HG02763 (cell line): ENCODE results near the gene STARD5.
"Not testable (repeated sequence)": the region's sequence is repeated elsewhere in the genome, so short reads cannot be mapped to it uniquely, and the experiment has no call there.

Experiments
- ATAC-seq: cut with Tn5 transposase; IDR thresholded peaks from one replicate; pipeline ENCODE4 v1.9.1; 2021; ENCODE audit warnings: mild to moderate bottlenecking, moderate library complexity; ENCODE audit not compliant: unreplicated experiment

Gene STARD5, protein sequence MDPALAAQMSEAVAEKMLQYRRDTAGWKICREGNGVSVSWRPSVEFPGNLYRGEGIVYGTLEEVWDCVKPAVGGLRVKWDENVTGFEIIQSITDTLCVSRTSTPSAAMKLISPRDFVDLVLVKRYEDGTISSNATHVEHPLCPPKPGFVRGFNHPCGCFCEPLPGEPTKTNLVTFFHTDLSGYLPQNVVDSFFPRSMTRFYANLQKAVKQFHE

DNA sequence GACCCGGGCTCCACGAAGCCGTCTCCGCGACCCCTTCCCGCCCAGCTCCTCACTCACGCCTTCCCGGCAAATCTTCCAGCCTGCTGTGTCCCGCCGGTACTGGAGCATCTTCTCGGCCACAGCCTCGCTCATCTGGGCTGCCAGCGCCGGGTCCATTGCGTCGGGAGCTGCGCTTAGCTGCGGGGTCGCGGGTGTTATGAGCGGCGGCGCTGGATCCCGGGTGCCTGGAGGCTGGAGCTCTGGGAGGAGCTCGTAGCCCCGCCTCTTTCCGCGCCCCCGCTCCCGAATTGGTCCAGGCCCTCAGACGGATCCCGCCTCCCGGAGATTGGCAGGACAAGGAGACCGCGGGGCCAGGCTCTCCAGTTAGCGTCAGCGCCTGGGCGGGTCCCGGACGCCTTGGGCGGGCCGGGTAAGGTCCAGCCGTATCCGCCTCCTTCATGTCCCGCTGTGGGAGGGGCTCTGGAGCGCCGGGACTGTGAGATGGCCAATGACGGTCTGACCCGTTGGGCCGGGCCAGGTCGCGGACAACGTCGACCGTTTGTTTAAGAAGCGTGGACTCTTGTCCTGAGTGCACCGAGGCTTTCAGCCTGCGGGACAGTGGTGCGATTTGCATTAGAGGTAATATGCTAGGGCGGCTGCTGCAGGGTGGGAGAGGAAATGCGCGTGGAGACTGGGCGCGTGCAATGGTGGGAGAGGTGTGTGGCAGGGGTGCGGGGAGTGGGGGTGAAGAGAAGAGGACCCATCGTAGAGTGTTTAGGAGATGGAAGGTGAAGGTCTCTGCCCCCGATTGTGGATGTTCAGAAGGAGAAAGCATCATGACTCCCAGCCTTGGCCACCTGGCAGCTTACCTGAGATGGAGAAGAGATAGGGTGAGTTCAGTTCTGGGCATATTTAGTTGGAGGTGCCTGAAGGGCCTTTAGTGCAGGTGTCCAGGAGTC, at the start of gene STARD5:
TSS of gene STARD5 (minus strand) at position 198 of the 938 bp plus-strand sequence. CDS start at position 156, 42 bp downstream.
- peak; percentile 99 for ATAC-seq

DNA sequence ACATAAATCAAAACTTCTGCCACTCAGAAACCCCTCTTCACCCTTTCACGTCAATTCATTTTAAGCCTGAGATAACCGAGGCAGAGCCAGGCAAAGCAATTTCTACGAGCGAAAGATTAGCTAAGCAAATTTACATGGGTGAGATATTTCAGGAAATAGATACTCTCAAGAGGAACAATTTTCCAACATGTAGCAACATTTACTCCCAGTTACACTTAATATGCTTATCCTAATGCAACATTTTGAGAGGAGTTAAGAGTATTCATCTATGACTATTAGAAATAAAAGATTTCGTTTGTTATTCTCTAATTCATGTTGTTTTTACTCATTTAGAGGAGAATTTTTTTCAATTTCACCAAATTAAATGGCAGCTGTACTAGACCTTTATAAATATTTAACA, 49.2 kb upstream of the STARD5 start:
- no peak for ATAC-seq

DNA sequence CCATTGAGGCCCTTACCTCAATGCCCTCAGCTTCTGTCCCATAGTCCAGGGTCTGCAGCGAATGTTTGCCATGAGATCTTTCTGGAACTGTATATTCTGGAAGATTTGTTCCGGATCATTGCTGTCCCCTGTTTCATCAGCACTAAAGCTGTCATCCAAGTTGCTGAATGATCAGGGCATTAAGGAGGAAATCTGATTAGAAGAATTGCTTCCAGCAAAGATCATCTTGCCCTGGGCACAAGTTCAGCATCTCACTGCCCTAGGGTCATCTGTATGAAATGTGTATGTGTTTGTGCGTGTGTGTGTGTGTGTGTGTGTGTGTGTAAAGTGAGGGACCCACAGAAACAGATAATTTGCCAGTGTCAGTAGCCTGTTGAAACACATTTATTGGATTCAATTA, 48.6 kb upstream of the STARD5 start:
- ATAC-seq: no peak

DNA sequence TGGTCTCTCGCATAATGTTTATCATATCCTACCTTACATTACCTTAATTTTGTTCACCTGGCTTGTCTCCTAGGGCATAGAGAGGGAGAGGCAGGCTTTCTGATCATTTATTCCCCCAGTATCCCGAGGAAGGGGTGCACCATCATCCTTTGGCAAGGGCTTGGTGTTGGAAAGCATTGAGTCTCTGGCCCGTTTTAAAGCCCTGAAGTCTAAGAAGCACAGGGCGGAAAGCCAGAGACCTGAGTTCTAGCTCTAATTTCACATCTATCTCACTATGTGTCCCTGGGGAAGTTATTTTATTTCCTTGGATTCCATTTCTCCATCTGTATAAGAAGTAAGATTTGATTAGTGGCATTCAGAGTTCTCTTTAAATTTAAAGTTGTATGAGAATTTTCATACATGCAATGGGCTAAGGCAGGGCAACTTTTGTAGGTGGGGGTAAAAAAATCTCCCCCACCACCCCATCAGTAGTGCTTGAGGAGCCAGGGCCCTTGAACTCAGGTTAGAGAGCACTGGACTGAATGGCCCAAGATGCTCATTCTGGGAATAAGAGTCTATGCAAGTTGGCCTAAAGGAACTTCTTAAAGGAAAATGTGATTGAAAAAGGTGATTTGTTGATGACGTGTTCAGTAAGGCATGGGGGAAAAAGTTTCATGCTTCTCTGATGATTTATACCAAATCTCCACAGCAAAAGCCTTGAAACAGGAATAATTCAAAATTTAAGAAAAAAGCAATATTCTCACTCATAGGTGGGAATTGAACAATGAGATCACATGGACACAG, 40.0 kb upstream of the STARD5 start:
- ATAC-seq: no peak

DNA sequence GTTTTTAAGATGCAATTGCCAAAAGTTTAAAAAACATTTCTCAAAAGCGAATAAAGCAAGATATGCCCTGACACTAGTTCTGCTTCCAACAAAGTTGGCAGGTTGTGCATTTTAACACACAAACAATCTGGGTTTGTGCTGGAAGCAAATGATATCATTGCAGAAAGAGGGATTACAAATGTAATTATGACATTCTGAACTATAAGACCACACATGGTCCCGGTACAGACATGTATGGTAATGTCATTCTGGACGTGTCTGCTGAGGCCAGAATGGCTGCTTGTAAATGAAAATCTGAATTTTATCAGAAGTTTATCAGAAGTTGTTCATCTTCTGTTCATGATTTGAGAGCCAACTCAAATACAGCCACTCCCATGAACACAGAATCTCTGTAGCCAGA, 39.3 kb upstream of the STARD5 start:
- ATAC-seq: no peak

DNA sequence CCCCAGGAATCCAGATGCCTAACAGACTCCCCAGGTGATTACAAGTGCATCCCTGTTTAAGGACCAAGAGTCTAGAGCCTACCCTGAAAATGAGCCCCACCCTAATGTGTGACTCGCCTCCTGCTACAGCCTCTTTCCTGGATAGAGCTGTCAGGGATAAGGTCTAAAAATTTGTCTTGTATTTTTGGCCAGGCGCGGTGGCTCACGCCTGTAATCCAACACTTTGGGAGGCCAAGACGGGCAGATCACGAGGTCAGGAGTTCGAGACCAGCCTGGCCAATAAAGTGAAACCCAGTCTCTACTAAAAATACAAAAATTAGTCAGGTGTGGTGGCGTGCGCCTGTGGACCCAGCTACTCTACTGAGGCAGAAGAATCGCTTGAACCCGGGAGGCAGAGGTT, 38.8 kb upstream of the STARD5 start:
- ATAC-seq: no peak

DNA sequence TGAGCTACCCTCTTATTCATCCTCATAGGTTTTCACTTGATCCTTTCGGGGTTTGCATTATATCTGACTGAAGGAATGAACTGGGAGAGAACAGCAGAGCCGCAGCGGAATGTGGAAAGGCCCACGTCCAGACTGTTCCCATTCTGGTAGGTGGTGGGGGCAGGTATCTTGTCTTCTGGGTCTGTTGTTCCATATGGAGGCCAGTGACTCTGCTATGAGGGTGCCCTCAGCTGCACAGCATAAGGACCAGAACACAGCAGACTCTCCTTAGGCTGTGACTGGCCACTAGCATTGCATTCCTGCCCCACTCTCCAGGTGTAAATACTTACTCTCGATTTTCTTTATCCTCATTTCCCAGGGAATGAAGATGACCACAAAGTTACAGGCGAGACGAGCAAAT, 38.0 kb upstream of the STARD5 start:
- ATAC-seq: no peak

DNA sequence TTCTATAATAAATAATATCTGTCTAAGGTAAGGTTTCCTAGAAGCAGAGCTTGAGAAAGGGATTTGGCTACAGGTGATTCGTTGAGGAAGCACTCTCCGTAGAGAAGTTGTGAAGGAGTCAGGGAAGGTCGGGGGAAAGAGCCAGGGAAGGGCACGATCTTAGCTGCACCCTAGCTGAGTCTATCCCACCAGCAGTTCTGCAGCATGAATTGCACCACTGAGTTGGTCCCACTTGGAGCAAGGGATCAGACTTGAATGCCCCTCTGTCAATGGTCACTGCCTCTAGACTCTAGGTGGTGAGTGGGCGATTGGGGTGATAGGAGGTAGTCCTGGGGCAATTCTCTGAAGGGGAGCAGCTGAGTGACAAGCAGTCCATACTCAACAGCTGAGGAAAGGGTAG, 36.5 kb upstream of the STARD5 start:
- ATAC-seq: no peak

DNA sequence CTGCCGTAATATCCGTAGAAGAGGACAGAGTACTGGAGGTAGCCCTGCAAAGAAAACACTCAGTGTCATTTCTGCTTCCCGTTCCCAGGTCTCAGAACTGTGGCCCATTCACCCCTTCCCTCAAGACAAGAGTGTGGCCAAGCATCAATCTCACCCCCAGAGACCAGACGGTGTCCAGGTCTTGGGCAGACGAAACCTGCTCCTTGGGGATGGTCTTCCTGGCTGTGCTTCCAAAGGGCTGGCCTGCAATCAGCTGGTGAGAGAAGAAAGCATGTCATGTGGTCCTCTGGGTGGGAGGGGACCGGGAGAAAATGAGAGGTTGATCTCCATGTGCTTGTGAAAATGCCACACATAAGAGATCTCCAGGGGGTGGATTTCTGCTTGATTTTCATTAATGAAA, 34.3 kb upstream of the STARD5 start:
- no peak for ATAC-seq

DNA sequence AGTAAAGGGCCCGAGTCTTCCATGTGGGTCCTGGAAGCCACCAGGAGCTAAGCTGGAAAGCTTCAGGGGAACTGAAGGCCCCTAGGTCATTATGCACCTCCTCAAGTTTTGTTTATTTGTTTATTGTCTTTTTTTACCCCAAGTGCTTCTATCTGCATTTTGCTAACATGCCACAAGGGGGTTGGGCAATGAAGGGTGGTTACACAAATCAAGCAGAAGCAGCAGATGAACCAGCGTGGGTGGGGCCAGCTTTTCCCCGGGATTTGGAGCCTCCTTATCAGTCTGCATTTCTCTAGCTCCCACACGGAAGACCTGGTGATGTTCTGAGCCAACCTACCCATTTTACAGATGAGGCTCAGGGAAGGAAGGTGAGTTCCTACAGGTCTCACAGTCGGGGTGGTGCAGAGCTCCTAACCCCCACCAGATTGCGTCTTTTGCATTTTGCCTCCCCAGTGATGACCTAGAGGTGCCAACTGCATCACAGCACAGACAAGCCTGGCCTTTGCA, 33.3 kb upstream of the STARD5 start:
- no peak for ATAC-seq

DNA sequence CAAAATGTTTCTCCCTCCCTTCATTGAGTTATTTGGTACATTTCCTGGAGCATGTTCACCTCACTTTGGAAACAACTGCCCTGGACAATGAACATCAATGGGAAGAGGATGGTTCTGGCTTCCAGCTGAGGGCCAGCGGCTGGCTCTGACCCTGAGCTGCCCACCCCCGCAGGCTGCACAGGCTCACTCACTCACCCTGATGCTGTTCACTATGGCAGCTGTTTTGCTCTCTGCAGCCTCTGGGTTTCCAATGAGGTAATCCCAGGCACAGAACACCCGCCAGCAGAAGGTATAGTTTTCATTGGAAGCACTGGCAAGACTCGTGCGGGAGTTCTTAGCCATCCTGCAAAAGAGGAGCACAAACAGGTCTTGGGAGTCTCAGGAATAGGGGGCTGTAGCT, 32.3 kb upstream of the STARD5 start:
- no peak for ATAC-seq

DNA sequence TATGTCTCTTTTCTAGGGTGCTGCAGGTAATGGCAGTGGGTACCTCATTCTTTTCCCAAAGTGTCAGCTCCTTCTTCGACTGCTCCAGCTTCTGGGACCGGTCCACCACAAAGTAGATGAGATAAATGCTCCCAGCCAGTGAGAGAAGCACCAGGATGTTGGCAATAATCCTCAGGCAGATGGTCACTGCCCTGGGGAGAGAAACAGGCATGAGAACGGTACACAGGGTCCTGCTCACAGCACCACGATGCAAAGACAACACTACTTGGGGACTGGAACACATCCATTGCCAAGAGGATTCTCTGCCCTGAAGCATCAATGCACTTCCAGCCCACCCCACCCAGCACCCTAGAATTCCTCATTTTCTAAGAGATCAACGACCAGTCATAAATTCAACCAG, 27.7 kb upstream of the STARD5 start:
- ATAC-seq: no peak

DNA sequence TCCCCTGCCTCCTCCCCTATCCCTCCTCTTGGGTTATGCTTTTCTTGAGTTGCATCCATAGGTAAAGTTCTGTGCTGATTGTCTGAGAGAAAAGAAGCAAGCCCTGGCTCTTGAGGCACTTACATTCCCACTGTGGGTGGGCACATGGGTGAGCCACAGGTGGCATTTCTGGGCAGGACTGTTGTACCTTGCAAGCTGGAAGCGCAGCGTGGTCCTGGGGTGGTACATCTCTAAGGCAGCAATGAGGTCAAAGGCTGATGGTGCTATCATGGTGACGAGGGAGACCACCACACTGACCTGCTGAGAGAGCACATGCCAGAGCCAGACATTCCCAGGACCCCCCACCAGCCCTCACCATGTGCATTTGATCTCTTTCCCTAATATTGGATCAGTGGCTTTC, 25.3 kb upstream of the STARD5 start:
- no peak for ATAC-seq

DNA sequence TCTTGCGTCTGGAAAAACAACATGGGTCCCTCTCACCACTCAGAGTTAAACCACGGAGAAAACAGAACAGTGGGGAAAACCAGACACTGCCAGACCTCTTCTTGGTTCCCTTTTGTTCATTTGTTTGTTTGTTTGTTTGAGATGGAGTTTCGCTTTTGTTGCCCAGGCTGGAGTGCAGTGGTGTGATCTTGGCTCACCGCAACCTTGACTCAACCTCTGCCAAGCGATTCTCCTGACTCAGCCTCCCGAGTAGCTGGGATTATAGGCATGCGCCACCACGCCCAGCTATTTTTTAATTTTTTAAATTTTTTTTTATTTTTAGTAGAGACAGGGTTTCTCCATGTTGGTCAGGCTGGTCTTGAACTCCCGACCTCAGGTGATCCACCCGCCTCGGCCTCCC, 24.8 kb upstream of the STARD5 start:
- not testable (repeated sequence) for ATAC-seq

DNA sequence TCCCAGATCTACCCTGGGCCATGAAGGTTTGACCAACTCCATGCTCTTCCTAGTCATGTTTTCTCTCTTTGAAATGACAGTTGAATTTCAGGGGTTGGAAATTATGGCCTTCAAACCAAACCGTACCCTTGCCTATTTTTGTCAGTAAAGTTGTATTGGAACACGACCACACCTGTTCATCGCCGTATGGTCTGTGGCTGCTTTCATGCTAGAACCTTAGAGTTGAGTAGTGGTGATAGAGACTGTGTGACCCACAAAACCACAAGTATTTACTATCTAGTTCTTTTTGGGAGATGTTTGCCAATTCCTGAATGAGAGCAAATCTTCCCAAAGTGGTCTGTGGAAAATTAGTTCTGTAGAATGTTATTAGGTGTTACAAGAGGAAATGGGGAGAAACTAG, 24.0 kb upstream of the STARD5 start:
- no peak for ATAC-seq

DNA sequence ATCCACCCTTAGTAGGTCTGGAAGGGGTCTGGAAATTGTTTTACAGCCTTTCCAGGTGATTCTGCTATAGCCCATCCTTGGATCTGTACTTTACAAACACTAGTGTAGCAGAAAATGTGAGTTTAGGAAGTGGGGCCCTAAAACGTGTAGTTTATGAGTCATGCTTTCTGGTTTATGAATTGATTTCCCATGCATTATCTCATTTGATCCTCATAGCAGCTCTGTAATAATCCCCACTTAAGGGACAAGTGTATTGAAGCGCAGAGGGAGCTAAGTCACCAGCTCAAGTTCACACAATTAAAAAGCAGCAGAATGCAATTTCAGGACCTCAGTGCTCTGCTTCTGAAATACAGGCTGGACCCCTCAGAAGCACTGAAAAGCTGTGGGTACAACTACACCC, 22.7 kb upstream of the STARD5 start:
- ATAC-seq: no peak

DNA sequence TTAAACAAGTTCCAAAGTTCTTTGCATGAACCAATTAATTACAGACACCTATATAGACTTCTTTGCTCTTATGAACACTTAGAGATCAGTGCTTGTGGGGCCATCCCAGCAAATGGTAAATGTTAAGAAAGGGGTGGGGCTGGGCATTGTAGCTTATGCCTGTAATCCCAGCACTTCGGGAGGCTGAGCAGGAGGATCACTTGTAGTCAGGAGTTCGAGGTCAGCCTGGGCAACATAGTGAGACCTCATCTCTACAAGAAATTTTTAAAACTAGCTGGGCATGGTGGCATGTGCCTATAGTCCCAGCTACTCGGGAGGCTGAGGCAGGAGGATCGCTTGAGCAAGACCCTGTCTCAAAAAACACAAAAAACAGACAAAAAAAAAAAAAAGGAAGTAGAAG, 19.4 kb upstream of the STARD5 start:
- ATAC-seq: no peak

DNA sequence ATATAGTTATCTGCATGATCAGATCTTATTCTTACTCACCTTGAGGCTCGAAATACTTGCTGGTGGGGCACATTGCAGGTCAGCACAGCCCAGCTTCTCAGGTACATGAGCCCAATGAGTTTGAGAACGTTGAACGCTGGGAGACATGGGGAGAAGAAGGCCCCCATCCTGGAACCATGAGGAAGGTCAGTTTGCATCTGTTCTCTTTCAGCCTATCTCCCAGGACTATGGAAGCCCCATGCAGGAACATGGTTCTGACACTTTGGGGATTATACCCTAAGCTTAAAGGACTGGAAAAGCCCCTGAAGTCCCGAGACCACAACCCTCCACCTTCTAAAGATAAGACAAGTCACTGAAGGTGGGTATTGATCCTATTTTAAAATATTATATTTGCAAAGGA, 17.4 kb upstream of the STARD5 start:
- no peak for ATAC-seq

DNA sequence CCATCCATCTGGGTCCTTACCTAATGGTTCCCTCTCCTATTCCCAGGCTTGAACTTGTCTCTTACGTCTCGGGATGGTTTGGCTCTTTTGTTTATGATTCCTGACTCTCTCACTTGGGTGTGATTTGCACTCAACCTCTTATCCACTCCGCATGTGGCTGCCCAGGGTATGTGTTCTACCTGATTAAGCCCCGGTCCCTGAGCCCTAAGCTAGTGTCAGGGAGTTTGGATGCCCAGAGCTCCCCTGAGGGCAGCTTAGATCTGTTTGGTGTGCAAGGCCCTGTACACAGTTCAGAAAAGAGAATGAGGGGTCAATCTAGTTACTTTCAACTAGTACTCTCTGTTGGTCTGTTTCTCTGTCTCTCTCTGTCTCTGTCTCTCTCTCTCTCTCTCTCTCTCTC, 15.9 kb upstream of the STARD5 start:
- ATAC-seq: no peak

DNA sequence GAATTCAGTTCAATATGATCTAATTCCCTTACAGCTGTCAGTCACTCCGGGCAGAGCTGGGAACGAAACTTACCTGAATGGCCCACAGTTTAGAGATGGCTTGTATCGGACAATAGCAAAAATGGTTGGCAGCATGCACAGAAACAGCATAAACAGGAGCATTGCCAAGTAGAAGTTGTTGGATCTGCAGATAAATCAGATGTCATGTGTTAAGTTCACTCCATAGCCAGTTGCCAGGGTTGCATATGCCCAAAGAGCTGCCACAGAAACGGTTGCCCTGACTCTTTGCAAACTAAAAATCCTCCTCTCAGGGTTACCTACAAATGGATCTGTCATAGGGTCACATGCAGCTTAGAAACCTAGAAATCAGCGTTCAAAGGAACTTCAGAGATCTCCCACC, 15.4 kb upstream of the STARD5 start:
- no peak for ATAC-seq
